Measurements from ENCODE around the gene GALNT16.

GALNT16 gene

GRCh38 chr14:69373104-69373503 lies 113.1 kb downstream of the GALNT16 start:
- no peak for TF ChIP-seq FOXP2 (optimal IDR thresholded peaks at IDR 0.05; ENCODE audit: borderline replicate concordance, extremely low read depth, extremely low read length, insufficient read depth)
- TF ChIP-seq TAF1 (IDR thresholded peaks at IDR 0.05; ENCODE audit: borderline replicate concordance, insufficient read depth, low read length) = no peak
- TF ChIP-seq SIN3A (IDR thresholded peaks at IDR 0.05; ENCODE audit: borderline replicate concordance, insufficient read depth, low read length) = no peak
- TF ChIP-seq POLR2AphosphoS5 (IDR thresholded peaks at IDR 0.05; ENCODE audit: low read depth, low read length) = no peak
- no peak for TF ChIP-seq REST (IDR thresholded peaks at IDR 0.05; ENCODE audit: insufficient read depth in 1 of 2, low read depth in 2 of 2, low read length in 2 of 2)

- no peak for TF ChIP-seq TAF1 (IDR thresholded peaks at IDR 0.05; ENCODE audit: borderline replicate concordance, insufficient read depth, low read length)
- no peak for TF ChIP-seq FOXP2 (optimal IDR thresholded peaks at IDR 0.05; ENCODE audit: borderline replicate concordance, extremely low read depth, extremely low read length, insufficient read depth)
- TF ChIP-seq POLR2AphosphoS5 (IDR thresholded peaks at IDR 0.05; ENCODE audit: low read depth, low read length) = no peak
- no peak for TF ChIP-seq REST (IDR thresholded peaks at IDR 0.05; ENCODE audit: insufficient read depth in 1 of 2, low read depth in 2 of 2, low read length in 2 of 2)
- TF ChIP-seq SIN3A (IDR thresholded peaks at IDR 0.05; ENCODE audit: borderline replicate concordance, insufficient read depth, low read length) = no peak
Measured at GRCh38 chr14:69374235-69374634, 114.3 kb downstream of the GALNT16 start.

- TF ChIP-seq SIN3A (IDR thresholded peaks at IDR 0.05; ENCODE audit: borderline replicate concordance, insufficient read depth, low read length) (no peak), FOXP2 (optimal IDR thresholded peaks at IDR 0.05; ENCODE audit: borderline replicate concordance, extremely low read depth, extremely low read length, insufficient read depth) (no peak), REST (IDR thresholded peaks at IDR 0.05; ENCODE audit: insufficient read depth in 1 of 2, low read depth in 2 of 2, low read length in 2 of 2) (no peak), POLR2AphosphoS5 (IDR thresholded peaks at IDR 0.05; ENCODE audit: low read depth, low read length) (no peak), TAF1 (IDR thresholded peaks at IDR 0.05; ENCODE audit: borderline replicate concordance, insufficient read depth, low read length) (no peak)
Measured at GRCh38 chr14:69375182-69375581, 115.2 kb downstream of the GALNT16 start.

GRCh38 chr14:69375722-69376121 lies 115.8 kb downstream of the GALNT16 start:
- no peak for TF ChIP-seq TAF1 (IDR thresholded peaks at IDR 0.05; ENCODE audit: borderline replicate concordance, insufficient read depth, low read length)
- TF ChIP-seq POLR2AphosphoS5 (IDR thresholded peaks at IDR 0.05; ENCODE audit: low read depth, low read length) = no peak
- no peak for TF ChIP-seq FOXP2 (optimal IDR thresholded peaks at IDR 0.05; ENCODE audit: borderline replicate concordance, extremely low read depth, extremely low read length, insufficient read depth)

GRCh38 chr14:69376439-69376838 lies 116.5 kb downstream of the GALNT16 start:
- TF ChIP-seq FOXP2 (optimal IDR thresholded peaks at IDR 0.05; ENCODE audit: borderline replicate concordance, extremely low read depth, extremely low read length, insufficient read depth) = no peak
- no peak for TF ChIP-seq SIN3A (IDR thresholded peaks at IDR 0.05; ENCODE audit: borderline replicate concordance, insufficient read depth, low read length)
- TF ChIP-seq REST (IDR thresholded peaks at IDR 0.05; ENCODE audit: insufficient read depth in 1 of 2, low read depth in 2 of 2, low read length in 2 of 2) = no peak
- no peak for TF ChIP-seq TAF1 (IDR thresholded peaks at IDR 0.05; ENCODE audit: borderline replicate concordance, insufficient read depth, low read length)
- no peak for TF ChIP-seq POLR2AphosphoS5 (IDR thresholded peaks at IDR 0.05; ENCODE audit: low read depth, low read length)

All from PFSK-1 (cell line).